NCI-H1048 (cell line): ENCODE results near the gene ERCC4.

ENCODE experiments used
- DNase-seq: peaks from one replicate; lab custom pipeline; 2025; lab: John Stamatoyannopoulos, UW

The ERCC4 gene

GRCh38 chr16:13948086-13948485 is 28.1 kb downstream of the ERCC4 start:
- no peak for DNase-seq

GRCh38 chr16:13950821-13951547 is 31.0 kb downstream of the ERCC4 start:
- no peak for DNase-seq

GRCh38 chr16:13951611-13952010 is 31.7 kb downstream of the ERCC4 start:
- no peak for DNase-seq

GRCh38 chr16:13953501-13953900 is 33.5 kb downstream of the ERCC4 start:
- no peak for DNase-seq

GRCh38 chr16:13956635-13957196 is 36.8 kb downstream of the ERCC4 start:
- no peak for DNase-seq

GRCh38 chr16:13957197-13958078 is 37.5 kb downstream of the ERCC4 start:
- DNase-seq, result no peak

GRCh38 chr16:13958474-13958873 is 38.5 kb downstream of the ERCC4 start:
- DNase-seq, result no peak

- DNase-seq, result no peak
Observed at GRCh38 chr16:13959626-13960025, 39.7 kb downstream of the ERCC4 start.

GRCh38 chr16:13961099-13961811 is 41.3 kb downstream of the ERCC4 start:
- no peak for DNase-seq

GRCh38 chr16:13962232-13962631 is 42.3 kb downstream of the ERCC4 start:
- DNase-seq, result no peak

- DNase-seq, result no peak
Observed at GRCh38 chr16:13968835-13969234, 48.9 kb downstream of the ERCC4 start.

- no peak for DNase-seq
Observed at GRCh38 chr16:13969711-13970110, 49.8 kb downstream of the ERCC4 start.

GRCh38 chr16:13970708-13971422 is 50.9 kb downstream of the ERCC4 start:
- no peak for DNase-seq

GRCh38 chr16:13973321-13974023 is 53.5 kb downstream of the ERCC4 start:
- no peak for DNase-seq

GRCh38 chr16:13977177-13977576 is 57.2 kb downstream of the ERCC4 start:
- no peak for DNase-seq

- no peak for DNase-seq
Observed at GRCh38 chr16:13982451-13982850, 62.5 kb downstream of the ERCC4 start.

- no peak for DNase-seq
Observed at GRCh38 chr16:13983625-13984024, 63.7 kb downstream of the ERCC4 start.

GRCh38 chr16:13984794-13985193 is 64.8 kb downstream of the ERCC4 start:
- DNase-seq, result no peak

- DNase-seq, result no peak
Observed at GRCh38 chr16:13988038-13988437, 68.1 kb downstream of the ERCC4 start.

- DNase-seq, result no peak
Observed at GRCh38 chr16:13992322-13992721, 72.4 kb downstream of the ERCC4 start.

- no peak for DNase-seq
Observed at GRCh38 chr16:13992976-13993375, 73.0 kb downstream of the ERCC4 start.
